ENCODE results near the gene PRSS12. TPM values are rescaled to one million over a fixed set of nuclear protein-coding genes. Genes with fewer than 3 reads are reported as not detected.

The PRSS12 gene
- total RNA-seq, 1 experiment from 2014 or later: 0.23 TPM

GRCh38 chr4:118289794-118290193, 63.0 kb downstream of the PRSS12 start:
- POLR2A ChIA-PET: no interaction called here
- Histone ChIP-seq H3K4me3 (ENCODE audit: low read depth in 2 of 2, low read length in 2 of 2) (no peak overlapping the region), H3K27ac (ENCODE audit: low read length) (no peak overlapping the region), H3K9me3 (ENCODE audit: control insufficient read depth, insufficient read depth, low read depth, low read length) (no peaks in the 10 kb centered on the region), H3K4me1 (ENCODE audit: control insufficient read depth, insufficient read depth, low read length) (no peaks in the 10 kb centered on the region), H3K27me3 (ENCODE audit: control insufficient read depth, insufficient read depth, low read length) (no peaks in the 10 kb centered on the region), H3K36me3 (ENCODE audit: control insufficient read depth, insufficient read depth, low read length) (no peaks in the 10 kb centered on the region)
- in situ Hi-C loops (cut with HindIII; ENCODE audit: low pct_unique_long_range_greater_than_20kb, low sequenced_read_pairs): no loop called here
- ATAC-seq: no peak
- no peak for TF ChIP-seq TCF7L2 (IDR thresholded peaks at IDR 0.05; ENCODE audit: low read depth, low read length)
- TF ChIP-seq CTCF (IDR thresholded peaks at IDR 0.05): no peak
- TF ChIP-seq POLR2AphosphoS5 (IDR thresholded peaks at IDR 0.05; ENCODE audit: low read depth, low read length): no peak
- BruUV-seq (replicated peaks): no TSS peak
- CTCF ChIA-PET: no interaction called here
- DNase-seq (ENCODE audit: low read depth, low spot score): no peak
- intact Hi-C loops (cut with micrococcal nuclease; ENCODE audit: unreplicated experiment): no loop called here

- H3K4me3 ChIP-seq (ENCODE audit: low read depth in 2 of 2, low read length in 2 of 2): no peak overlapping the region
- in situ Hi-C loops (cut with HindIII; ENCODE audit: low pct_unique_long_range_greater_than_20kb, low sequenced_read_pairs): no loop called here
- TF ChIP-seq TCF7L2 (IDR thresholded peaks at IDR 0.05; ENCODE audit: low read depth, low read length) (no peak), POLR2AphosphoS5 (IDR thresholded peaks at IDR 0.05; ENCODE audit: low read depth, low read length) (no peak), CTCF (IDR thresholded peaks at IDR 0.05) (no peak), REST (IDR thresholded peaks at IDR 0.05; ENCODE audit: insufficient read depth in 1 of 2, low read depth in 2 of 2, low read length in 1 of 2) (no peak), SIN3A (IDR thresholded peaks at IDR 0.05; ENCODE audit: borderline replicate concordance, insufficient read depth, low read depth, low read length) (no peak)
- no peak for ATAC-seq
- H3K9me3 ChIP-seq (ENCODE audit: control insufficient read depth, insufficient read depth, low read depth, low read length): no peaks in the 10 kb centered on the region
- intact Hi-C loops (cut with micrococcal nuclease; ENCODE audit: unreplicated experiment): no loop called here
- ChIA-PET POLR2A (no interaction called here), CTCF (no interaction called here)
- no peak overlapping the region for H3K27ac ChIP-seq (ENCODE audit: low read length)
- no TSS peak for BruUV-seq (replicated peaks)
- H3K27me3 ChIP-seq (ENCODE audit: control insufficient read depth, insufficient read depth, low read length): no peaks in the 10 kb centered on the region
- H3K4me1 ChIP-seq (ENCODE audit: control insufficient read depth, insufficient read depth, low read length): no peaks in the 10 kb centered on the region
- no peaks in the 10 kb centered on the region for H3K36me3 ChIP-seq (ENCODE audit: control insufficient read depth, insufficient read depth, low read length)
- DNase-seq (ENCODE audit: low read depth, low spot score): no peak
Measured at GRCh38 chr4:118287711-118288451, 64.9 kb downstream of the PRSS12 start.
